ENCODE data around the gene ATXN7.

The ATXN7 gene

GRCh38 chr3:63849175-63849574, 14.5 kb upstream of the ATXN7 start:
- H3K36me3 ChIP-seq (ENCODE audit: insufficient read depth, low read length), result no peaks in the 10 kb centered on the region
- no peaks in the 10 kb centered on the region for H3K9me3 ChIP-seq (ENCODE audit: control insufficient read depth, insufficient read depth, low read length)
- no peak overlapping the region for H3K9ac ChIP-seq (ENCODE audit: low read depth, low read length)
- peaks cover 6% of the 10 kb centered on the region; the same call in 1 of the 2 replicates for H3K4me1 ChIP-seq (ENCODE audit: insufficient read depth, low read length)

- H3K36me3 ChIP-seq (ENCODE audit: insufficient read depth, low read length), result no peaks in the 10 kb centered on the region
- no peak overlapping the region for H3K9ac ChIP-seq (ENCODE audit: low read depth, low read length)
- no peaks in the 10 kb centered on the region for H3K9me3 ChIP-seq (ENCODE audit: control insufficient read depth, insufficient read depth, low read length)
- peaks cover 19% of the 10 kb centered on the region for H3K4me1 ChIP-seq (ENCODE audit: insufficient read depth, low read length)
Measured at GRCh38 chr3:63851287-63851686, 12.4 kb upstream of the ATXN7 start.

DNA sequence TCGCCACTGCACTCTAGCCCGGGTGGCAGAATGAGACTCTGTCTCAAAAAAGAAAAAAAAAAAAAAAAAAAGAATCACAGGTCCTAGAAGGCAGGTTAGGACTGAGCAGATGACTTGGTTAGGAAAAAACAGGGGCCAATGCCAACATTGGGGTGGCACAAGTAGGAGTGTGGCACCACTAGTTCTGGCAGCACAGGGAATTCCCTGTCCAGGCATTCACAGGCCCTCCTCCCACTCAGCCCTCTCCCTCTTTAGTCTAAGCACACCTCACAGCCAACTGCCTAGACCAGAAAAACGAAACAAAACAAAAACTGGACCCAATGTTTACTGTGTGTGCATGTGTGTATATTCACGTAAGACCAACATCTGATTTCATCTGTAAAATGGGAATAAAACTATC, 10.6 kb upstream of the ATXN7 start:
- Histone ChIP-seq H3K36me3 (ENCODE audit: insufficient read depth, low read length) (no peaks in the 10 kb centered on the region), H3K9ac (ENCODE audit: low read depth, low read length) (no peak overlapping the region), H3K9me3 (ENCODE audit: control insufficient read depth, insufficient read depth, low read length) (no peaks in the 10 kb centered on the region), H3K4me1 (ENCODE audit: insufficient read depth, low read length) (peaks cover 34% of the 10 kb centered on the region)

DNA sequence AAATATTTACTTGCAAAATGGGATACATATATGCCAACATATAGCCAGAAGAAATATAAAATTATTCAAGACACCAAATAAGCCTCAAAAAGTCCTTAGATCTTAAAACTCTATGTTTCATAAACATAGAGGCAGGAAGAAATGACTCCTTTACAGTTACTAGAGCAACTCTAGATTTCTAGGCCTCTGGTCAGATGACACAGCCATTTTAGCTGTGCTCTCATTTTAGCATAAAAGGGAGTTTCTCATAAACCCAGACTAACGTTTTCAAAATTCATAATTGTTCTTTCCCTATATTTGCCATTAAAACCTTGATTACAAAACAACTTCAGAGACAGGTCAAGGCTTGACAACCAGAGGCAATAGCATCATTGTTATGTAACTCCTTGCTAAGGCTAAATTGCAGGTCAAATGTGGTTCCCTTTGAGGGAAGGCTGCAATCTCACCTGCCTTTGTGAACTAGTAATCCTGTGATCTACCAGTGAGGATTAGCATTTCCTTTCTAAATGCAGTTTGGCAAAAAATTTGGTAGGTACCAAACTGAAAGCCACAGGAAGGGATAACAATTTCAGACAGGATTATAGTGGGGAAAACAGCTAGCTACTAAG, 8.2 kb upstream of the ATXN7 start:
- Histone ChIP-seq H3K4me1 (ENCODE audit: insufficient read depth, low read length) (peaks cover 34% of the 10 kb centered on the region), H3K9me3 (ENCODE audit: control insufficient read depth, insufficient read depth, low read length) (no peaks in the 10 kb centered on the region), H3K9ac (ENCODE audit: low read depth, low read length) (no peak overlapping the region), H3K36me3 (ENCODE audit: insufficient read depth, low read length) (no peaks in the 10 kb centered on the region)

DNA sequence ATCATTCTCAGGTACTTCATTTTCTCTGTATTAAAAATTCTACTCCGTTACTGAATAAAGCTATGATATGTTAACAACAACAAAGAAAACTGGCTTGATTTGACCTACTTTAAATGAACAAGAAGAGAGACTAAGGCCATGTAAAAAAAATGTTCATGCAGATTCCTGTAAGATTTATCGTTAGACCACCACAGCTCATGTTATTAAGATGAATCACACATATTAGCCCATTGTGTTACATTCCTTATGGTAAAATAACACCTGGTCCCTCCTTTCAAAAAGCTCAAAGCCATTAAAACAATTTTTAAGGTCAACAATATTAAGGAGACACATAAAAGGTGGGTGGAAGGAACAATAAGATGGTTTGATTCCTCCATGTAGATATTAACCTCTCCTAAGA, 6.4 kb upstream of the ATXN7 start:
- Histone ChIP-seq H3K9me3 (ENCODE audit: control insufficient read depth, insufficient read depth, low read length) (no peaks in the 10 kb centered on the region), H3K9ac (ENCODE audit: low read depth, low read length) (no peak overlapping the region), H3K36me3 (ENCODE audit: insufficient read depth, low read length) (no peaks in the 10 kb centered on the region), H3K4me1 (ENCODE audit: insufficient read depth, low read length) (peaks cover 48% of the 10 kb centered on the region)

DNA sequence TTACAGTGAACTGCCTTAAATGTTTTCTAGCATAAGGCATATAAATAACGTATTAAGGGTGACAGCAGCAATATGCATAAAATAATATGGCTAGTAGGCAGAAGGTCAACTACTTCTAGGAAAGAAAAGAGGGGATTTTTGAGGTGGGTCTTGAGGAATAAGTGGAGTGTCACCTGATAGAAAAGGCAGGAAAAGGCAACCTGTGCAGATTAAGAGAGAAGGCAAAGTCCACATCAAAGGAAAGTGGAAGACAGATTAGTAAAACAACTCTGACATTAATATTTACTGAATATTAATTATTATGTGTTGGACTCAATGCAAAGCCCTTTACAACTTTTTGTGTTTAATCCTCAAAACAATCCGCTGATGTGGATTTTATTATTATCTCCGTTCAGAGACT, 2.9 kb upstream of the ATXN7 start:
- H3K9ac ChIP-seq (ENCODE audit: low read depth, low read length), result no peak overlapping the region
- H3K9me3 ChIP-seq (ENCODE audit: control insufficient read depth, insufficient read depth, low read length), result no peaks in the 10 kb centered on the region
- peaks cover 41% of the 10 kb centered on the region for H3K4me1 ChIP-seq (ENCODE audit: insufficient read depth, low read length)
- no peaks in the 10 kb centered on the region for H3K36me3 ChIP-seq (ENCODE audit: insufficient read depth, low read length)

GRCh38 chr3:63861306-63861705, 2.4 kb upstream of the ATXN7 start:
- no peaks in the 10 kb centered on the region for H3K9me3 ChIP-seq (ENCODE audit: control insufficient read depth, insufficient read depth, low read length)
- H3K9ac ChIP-seq (ENCODE audit: low read depth, low read length), result no peak overlapping the region
- peaks cover 37% of the 10 kb centered on the region for H3K4me1 ChIP-seq (ENCODE audit: insufficient read depth, low read length)
- no peaks in the 10 kb centered on the region for H3K36me3 ChIP-seq (ENCODE audit: insufficient read depth, low read length)

DNA sequence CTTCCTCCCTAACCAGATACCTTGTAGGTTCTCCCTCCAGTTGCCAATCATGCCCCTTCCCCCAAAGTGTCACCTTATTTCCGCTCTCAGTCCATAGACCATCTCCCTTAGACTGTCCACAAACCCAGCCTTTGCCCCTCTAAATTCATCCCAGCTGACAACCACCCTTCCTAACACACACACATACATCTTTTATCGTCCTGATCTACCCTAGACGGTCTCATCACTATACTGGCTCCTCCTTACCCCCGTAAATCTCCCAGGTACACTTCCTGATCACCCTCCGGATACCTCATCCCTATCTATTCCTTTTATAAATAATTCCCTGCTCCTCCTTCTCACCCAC, 890 bp upstream of the ATXN7 start:
- Histone ChIP-seq H3K9ac (ENCODE audit: low read depth, low read length) (peak overlapping the region; percentile 98), H3K4me1 (ENCODE audit: insufficient read depth, low read length) (peaks cover 24% of the 10 kb centered on the region), H3K36me3 (ENCODE audit: insufficient read depth, low read length) (no peaks in the 10 kb centered on the region)

GRCh38 chr3:63864008-63864964, 619 bp downstream of the ATXN7 start:
- Histone ChIP-seq H3K9me3 (ENCODE audit: control insufficient read depth, insufficient read depth, low read length) (no peaks in the 10 kb centered on the region), H3K4me1 (ENCODE audit: insufficient read depth, low read length) (peaks cover 21% of the 10 kb centered on the region), H3K9ac (ENCODE audit: low read depth, low read length) (peak overlapping the region; percentile 98), H3K36me3 (ENCODE audit: insufficient read depth, low read length) (no peaks in the 10 kb centered on the region)

More for the DNA sequence above, 890 bp upstream of the ATXN7 start:
- no peaks in the 10 kb centered on the region for H3K9me3 ChIP-seq (ENCODE audit: control insufficient read depth, insufficient read depth, low read length)

DNA sequence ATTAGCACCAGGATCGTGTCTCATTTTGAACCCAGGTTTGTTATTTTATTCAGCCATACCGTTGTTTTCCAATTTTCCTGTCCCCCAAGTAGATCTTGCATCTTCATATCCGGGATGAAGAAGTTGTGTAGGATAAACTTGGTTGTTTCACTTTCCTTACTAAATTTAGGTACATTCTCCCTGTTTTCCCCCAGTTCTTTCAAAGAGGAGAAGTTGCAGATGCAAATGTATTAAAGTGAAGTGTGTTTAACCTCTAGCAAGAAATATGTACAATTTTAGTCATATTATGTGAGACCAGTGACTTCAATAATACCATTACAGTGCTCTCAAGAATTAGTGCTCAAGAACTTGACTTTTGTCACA, 1.3 kb downstream of the ATXN7 start:
- H3K4me1 ChIP-seq (ENCODE audit: insufficient read depth, low read length), result peaks cover 16% of the 10 kb centered on the region
- H3K9ac ChIP-seq (ENCODE audit: low read depth, low read length), result peak overlapping the region; percentile 77; the same call in 1 of the 2 replicates
- H3K36me3 ChIP-seq (ENCODE audit: insufficient read depth, low read length), result no peaks in the 10 kb centered on the region
- no peaks in the 10 kb centered on the region for H3K9me3 ChIP-seq (ENCODE audit: control insufficient read depth, insufficient read depth, low read length)

GRCh38 chr3:63867225-63867624, 3.6 kb downstream of the ATXN7 start:
- no peaks in the 10 kb centered on the region for H3K9me3 ChIP-seq (ENCODE audit: control insufficient read depth, insufficient read depth, low read length)
- peaks cover 9% of the 10 kb centered on the region; the same call in 1 of the 2 replicates for H3K4me1 ChIP-seq (ENCODE audit: insufficient read depth, low read length)
- H3K9ac ChIP-seq (ENCODE audit: low read depth, low read length), result no peak overlapping the region
- no peaks in the 10 kb centered on the region for H3K36me3 ChIP-seq (ENCODE audit: insufficient read depth, low read length)

GRCh38 chr3:63869940-63870614, 6.4 kb downstream of the ATXN7 start:
- Histone ChIP-seq H3K4me1 (ENCODE audit: insufficient read depth, low read length) (0 out of 2 replicates have a peak, but pooled peaks cover 6% of the 10 kb centered on the region), H3K36me3 (ENCODE audit: insufficient read depth, low read length) (no peaks in the 10 kb centered on the region), H3K9me3 (ENCODE audit: control insufficient read depth, insufficient read depth, low read length) (no peaks in the 10 kb centered on the region), H3K9ac (ENCODE audit: low read depth, low read length) (no peak overlapping the region)

DNA sequence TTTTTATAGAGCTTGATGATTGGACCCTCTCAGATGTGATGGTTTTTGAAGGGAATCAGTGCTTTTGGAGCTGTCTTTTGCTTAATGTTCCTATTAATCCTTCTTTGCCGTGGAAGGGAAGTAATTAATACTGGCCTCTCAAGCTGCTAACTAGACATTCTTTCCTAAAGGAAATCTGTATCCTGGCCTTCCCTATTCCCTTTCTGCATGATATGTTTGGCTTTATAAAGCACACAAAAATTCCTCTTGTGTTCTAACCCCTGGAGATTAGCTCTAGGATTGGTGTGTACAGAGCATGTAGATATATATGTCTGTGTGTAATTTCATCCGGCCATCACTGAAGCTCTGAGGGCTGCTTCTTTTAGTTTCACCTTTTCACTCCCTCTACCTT, 6.9 kb downstream of the ATXN7 start:
- Histone ChIP-seq H3K9ac (ENCODE audit: low read depth, low read length) (no peak overlapping the region), H3K36me3 (ENCODE audit: insufficient read depth, low read length) (no peaks in the 10 kb centered on the region), H3K9me3 (ENCODE audit: control insufficient read depth, insufficient read depth, low read length) (no peaks in the 10 kb centered on the region), H3K4me1 (ENCODE audit: insufficient read depth, low read length) (0 out of 2 replicates have a peak, but pooled peaks cover 6% of the 10 kb centered on the region)

DNA sequence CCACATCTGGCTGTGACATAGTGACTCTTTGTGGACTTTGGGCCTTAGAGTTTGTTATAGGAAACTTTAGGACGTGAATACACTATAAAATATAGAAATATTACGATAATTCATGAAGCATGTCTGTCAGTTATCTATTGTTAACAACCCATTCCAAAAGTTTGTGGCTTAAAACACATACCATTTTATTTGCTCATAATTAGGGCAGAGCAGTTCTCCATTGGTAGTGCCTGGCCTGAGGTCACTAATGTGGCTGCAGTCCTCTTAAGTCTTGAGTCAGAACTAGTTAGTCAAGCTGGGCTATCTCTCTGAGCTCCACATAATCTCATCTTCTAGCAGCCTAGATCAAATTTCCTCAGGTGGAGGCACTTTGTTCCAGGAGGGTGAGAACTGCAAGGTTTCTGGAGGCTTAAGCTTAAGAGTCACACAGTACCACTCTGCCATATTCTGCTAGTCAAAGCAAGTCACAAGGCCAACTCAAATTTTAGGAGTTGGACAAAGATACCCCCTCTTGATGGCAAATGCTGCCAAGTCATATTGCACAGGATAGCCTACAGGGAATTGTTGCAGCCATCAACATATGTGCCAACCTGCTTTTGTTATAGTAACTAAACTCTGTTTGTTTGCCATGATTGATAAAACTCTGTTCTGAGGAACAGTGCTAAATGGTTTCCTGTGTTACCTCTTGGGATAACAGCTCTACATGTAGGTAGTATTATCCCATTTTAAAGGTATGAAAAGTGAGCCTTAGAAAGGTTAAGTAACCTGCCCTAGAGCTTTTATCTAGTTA, 8.7 kb downstream of the ATXN7 start:
- Histone ChIP-seq H3K9ac (ENCODE audit: low read depth, low read length) (no peak overlapping the region), H3K9me3 (ENCODE audit: control insufficient read depth, insufficient read depth, low read length) (no peaks in the 10 kb centered on the region), H3K36me3 (ENCODE audit: insufficient read depth, low read length) (no peaks in the 10 kb centered on the region), H3K4me1 (ENCODE audit: insufficient read depth, low read length) (0 out of 2 replicates have a peak, but pooled peaks cover 6% of the 10 kb centered on the region)
